Measurements from ENCODE around the gene ARHGEF12. TPM values are rescaled to one million over a fixed set of nuclear protein-coding genes. Genes with fewer than 3 reads are reported as not detected.

The ARHGEF12 gene
- polyA plus RNA-seq, 3 donors, result 0.25 to 0.87 (median 0.27) TPM

DNA sequence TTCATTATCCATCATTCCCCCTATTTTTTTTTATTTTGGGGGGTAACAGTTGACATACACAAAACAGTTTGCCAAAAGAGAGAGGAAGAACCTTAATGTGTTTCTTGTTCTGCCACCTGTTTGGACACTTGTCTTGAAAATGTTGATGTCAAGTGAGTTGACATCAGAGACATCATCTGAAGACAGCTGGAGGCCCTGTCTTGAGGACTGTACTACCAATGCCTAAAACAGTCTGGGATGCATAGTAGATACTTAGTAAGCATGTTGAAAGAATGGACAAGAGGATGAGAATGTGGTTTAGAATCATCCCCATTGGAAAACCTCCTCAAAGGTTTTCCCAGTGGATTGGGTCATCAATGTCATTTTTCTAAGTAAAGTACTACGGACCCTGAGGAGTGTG is 2.4 kb upstream of the ARHGEF12 start:
- Histone ChIP-seq H3K4me2 (replicated peaks; ENCODE audit: extremely low read depth, low read length, poor library complexity, severe bottlenecking) (no peak overlapping the region), H3K9ac (ENCODE audit: insufficient read depth, low read length, poor library complexity, severe bottlenecking) (no peak overlapping the region), H3K27ac (ENCODE audit: low read depth in 1 of 2, low read length in 2 of 2) (no peak overlapping the region), H3K27me3 (ENCODE audit: control insufficient read depth in 2 of 2, insufficient read depth in 2 of 2, low read length in 2 of 2) (peaks cover 86 to 91% of the 10 kb centered on the region in 2 donors), H3K4me3 (replicated peaks in 1 of 3; ENCODE audit: low read depth in 2 of 3, low read length in 3 of 3) (no peak overlapping the region), H4K20me1 (ENCODE audit: insufficient read depth, low read length) (no peaks in the 10 kb centered on the region), H2AFZ (ENCODE audit: insufficient read depth, low read depth, low read length, poor library complexity, severe bottlenecking) (no peak overlapping the region), H3K36me3 (replicated peaks in 1 of 2; ENCODE audit: control insufficient read depth in 1 of 2, insufficient read depth in 2 of 2, low read length in 2 of 2) (no peaks in the 10 kb centered on the region), H3K4me1 (ENCODE audit: control insufficient read depth in 1 of 2, insufficient read depth in 2 of 2, low read length in 2 of 2) (peaks cover 26% of the 10 kb centered on the region in 2 donors), H3K9me3 (replicated peaks in 1 of 2; ENCODE audit: control insufficient read depth in 1 of 2, insufficient read depth in 1 of 2, low read length in 2 of 2) (peaks cover 7 to 28% of the 10 kb centered on the region in 2 donors), H3K79me2 (ENCODE audit: insufficient read depth, low read length) (no peaks in the 10 kb centered on the region)
- peaks cover 7 to 9% of the 10 kb centered on the region in 2 donors for H3K36me3 Mint-ChIP-seq
- no peak for TF ChIP-seq CTCF (IDR thresholded peaks at IDR 0.05)
- no peak overlapping the region for H3K27ac Mint-ChIP-seq
- peaks cover 3 to 26% (median 14%) of the 10 kb centered on the region in 7 donors for H3K9me3 Mint-ChIP-seq
- intact Hi-C loops (cut with micrococcal nuclease), result no loop called here
- peaks cover 78 to 89% (median 82%) of the 10 kb centered on the region in 3 donors for H3K27me3 Mint-ChIP-seq (ENCODE audit: low read depth in 3 of 3)
- no peak for DNase-seq
- peaks cover 18% of the 10 kb centered on the region for H3K4me1 Mint-ChIP-seq
- WGBS (ENCODE audit: insufficient coverage), result no CpG with 5 or more reads among the region's 1 CpG
- H3K4me3 Mint-ChIP-seq, result peak overlapping the region in 1 of 2 donors; percentile 69

DNA sequence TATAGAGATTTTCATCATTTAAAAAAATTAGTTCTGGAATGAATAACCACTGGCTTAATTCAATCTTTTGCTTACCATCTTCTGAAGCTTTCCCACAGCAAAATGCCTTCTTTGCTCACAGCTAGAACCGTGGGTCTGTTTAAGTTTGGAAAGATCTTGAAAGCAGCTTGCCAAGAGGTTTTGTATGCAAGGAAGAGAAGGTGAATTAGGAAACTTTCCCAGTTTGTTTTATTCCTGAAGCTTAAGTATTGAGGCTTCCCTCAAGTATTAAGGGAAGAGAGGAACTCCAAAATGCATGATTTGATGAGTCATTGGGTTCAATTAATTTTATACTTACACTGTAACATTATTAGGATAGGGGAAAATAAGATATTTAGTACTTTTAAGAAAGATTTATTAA is 1.9 kb upstream of the ARHGEF12 start:
- intact Hi-C loops (cut with micrococcal nuclease), result no loop called here
- Histone ChIP-seq H3K9ac (ENCODE audit: insufficient read depth, low read length, poor library complexity, severe bottlenecking) (no peak overlapping the region), H3K79me2 (ENCODE audit: insufficient read depth, low read length) (no peaks in the 10 kb centered on the region), H3K36me3 (replicated peaks in 1 of 2; ENCODE audit: control insufficient read depth in 1 of 2, insufficient read depth in 2 of 2, low read length in 2 of 2) (no peaks in the 10 kb centered on the region), H2AFZ (ENCODE audit: insufficient read depth, low read depth, low read length, poor library complexity, severe bottlenecking) (no peak overlapping the region), H3K4me3 (replicated peaks in 1 of 3; ENCODE audit: low read depth in 2 of 3, low read length in 3 of 3) (no peak overlapping the region), H3K9me3 (replicated peaks in 1 of 2; ENCODE audit: control insufficient read depth in 1 of 2, insufficient read depth in 1 of 2, low read length in 2 of 2) (peaks cover 7 to 30% of the 10 kb centered on the region in 2 donors), H3K27ac (ENCODE audit: low read depth in 1 of 2, low read length in 2 of 2) (no peak overlapping the region), H3K4me1 (ENCODE audit: control insufficient read depth in 1 of 2, insufficient read depth in 2 of 2, low read length in 2 of 2) (peaks cover 26% of the 10 kb centered on the region in 2 donors), H3K4me2 (replicated peaks; ENCODE audit: extremely low read depth, low read length, poor library complexity, severe bottlenecking) (no peak overlapping the region), H3K27me3 (ENCODE audit: control insufficient read depth in 2 of 2, insufficient read depth in 2 of 2, low read length in 2 of 2) (peaks cover 86 to 91% of the 10 kb centered on the region in 2 donors), H4K20me1 (ENCODE audit: insufficient read depth, low read length) (no peaks in the 10 kb centered on the region)
- no CpG with 5 or more reads among the region's 1 CpG for WGBS (ENCODE audit: insufficient coverage)
- Mint-ChIP-seq H3K4me1 (peaks cover 18% of the 10 kb centered on the region), H3K9me3 (peaks cover 3 to 26% (median 14%) of the 10 kb centered on the region in 7 donors), H3K27me3 (ENCODE audit: low read depth in 3 of 3) (peaks cover 78 to 91% (median 82%) of the 10 kb centered on the region in 3 donors), H3K4me3 (peak overlapping the region in 1 of 2 donors; percentile 69), H3K36me3 (peaks cover 7 to 9% of the 10 kb centered on the region in 2 donors), H3K27ac (no peak overlapping the region)
- TF ChIP-seq CTCF (IDR thresholded peaks at IDR 0.05), result no peak
- no peak for DNase-seq
